ENCODE results near the gene HACD2.
"Not testable (repeated sequence)": the region's sequence is repeated elsewhere in the genome, so short reads cannot be mapped to it uniquely, and the experiment has no call there.

HACD2 gene

DNA sequence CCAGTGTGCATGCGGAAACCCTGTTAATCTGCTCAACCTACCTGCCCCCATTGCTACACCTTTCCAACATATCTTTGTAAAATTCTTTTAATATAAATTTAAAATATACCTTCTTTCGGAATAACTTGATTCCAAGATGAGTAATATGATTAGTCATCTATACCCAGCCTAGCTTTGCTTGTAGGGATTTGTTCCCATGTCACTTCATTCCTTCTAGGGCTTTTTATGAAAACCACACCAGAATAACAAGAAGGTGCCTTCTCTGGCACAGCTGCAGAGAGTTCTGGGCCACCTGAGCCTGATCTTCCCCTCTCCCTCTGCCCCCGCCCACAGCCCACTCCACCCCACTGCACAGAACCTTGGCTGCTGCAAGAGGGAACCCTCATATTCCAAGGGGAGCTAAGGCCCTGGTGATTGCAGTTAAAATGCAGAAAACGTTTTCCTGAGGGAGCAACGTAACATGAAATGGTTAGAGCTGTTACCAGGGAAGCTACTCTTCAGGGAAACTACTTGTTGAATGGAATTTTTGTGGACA, 38.6 kb upstream of the HACD2 start:
- H3K4me3 ChIP-seq (ENCODE audit: low read depth, low read length), result no peak overlapping the region
- H3K36me3 ChIP-seq (ENCODE audit: control insufficient read depth, insufficient read depth, low read length), result no peaks in the 10 kb centered on the region
- no peak overlapping the region for H3K27ac ChIP-seq (ENCODE audit: low read depth, low read length)
- H3K9ac ChIP-seq (ENCODE audit: low read depth, low read length), result no peak overlapping the region
- 0 out of 2 replicates have a peak, but pooled peaks cover 8% of the 10 kb centered on the region for H3K4me1 ChIP-seq (ENCODE audit: control insufficient read depth, insufficient read depth, low read length)
- H3K27me3 ChIP-seq (ENCODE audit: control insufficient read depth, insufficient read depth, low read length), result no peaks in the 10 kb centered on the region
- H3K9me3 ChIP-seq (ENCODE audit: control insufficient read depth, insufficient read depth, low read length), result no peaks in the 10 kb centered on the region

DNA sequence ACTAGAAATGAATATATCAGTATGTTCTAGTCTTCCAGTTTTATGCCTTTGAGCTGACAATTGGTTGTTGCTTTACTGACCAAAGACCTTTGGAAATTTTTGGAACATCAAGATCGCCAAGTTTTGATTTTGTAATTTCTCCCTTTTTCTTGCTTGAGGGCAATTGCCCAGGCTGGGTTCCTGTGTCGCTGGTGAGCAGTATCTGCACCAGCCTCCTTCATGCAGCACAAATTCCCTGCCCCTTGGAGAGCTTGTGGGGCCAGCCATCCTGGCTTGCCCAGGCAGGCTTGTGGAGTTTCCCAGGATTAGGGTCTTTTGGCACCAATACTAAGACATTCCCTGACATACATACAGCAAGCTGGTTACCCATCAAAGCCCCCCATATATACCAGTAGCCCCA, 37.9 kb upstream of the HACD2 start:
- no peaks in the 10 kb centered on the region for H3K9me3 ChIP-seq (ENCODE audit: control insufficient read depth, insufficient read depth, low read length)
- no peaks in the 10 kb centered on the region for H3K27me3 ChIP-seq (ENCODE audit: control insufficient read depth, insufficient read depth, low read length)
- no peak overlapping the region for H3K9ac ChIP-seq (ENCODE audit: low read depth, low read length)
- no peaks in the 10 kb centered on the region for H3K36me3 ChIP-seq (ENCODE audit: control insufficient read depth, insufficient read depth, low read length)
- H3K4me1 ChIP-seq (ENCODE audit: control insufficient read depth, insufficient read depth, low read length), result 0 out of 2 replicates have a peak, but pooled peaks cover 8% of the 10 kb centered on the region
- H3K27ac ChIP-seq (ENCODE audit: low read depth, low read length), result no peak overlapping the region
- H3K4me3 ChIP-seq (ENCODE audit: low read depth, low read length), result no peak overlapping the region

GRCh38 chr3:123621850-123622189, 37.0 kb upstream of the HACD2 start:
- no peaks in the 10 kb centered on the region for H3K27me3 ChIP-seq (ENCODE audit: control insufficient read depth, insufficient read depth, low read length)
- H3K4me1 ChIP-seq (ENCODE audit: control insufficient read depth, insufficient read depth, low read length), result 0 out of 2 replicates have a peak, but pooled peaks cover 8% of the 10 kb centered on the region
- no peaks in the 10 kb centered on the region for H3K9me3 ChIP-seq (ENCODE audit: control insufficient read depth, insufficient read depth, low read length)
- no peaks in the 10 kb centered on the region for H3K36me3 ChIP-seq (ENCODE audit: control insufficient read depth, insufficient read depth, low read length)
- H3K9ac ChIP-seq (ENCODE audit: low read depth, low read length), result no peak overlapping the region
- H3K4me3 ChIP-seq (ENCODE audit: low read depth, low read length), result no peak overlapping the region
- H3K27ac ChIP-seq (ENCODE audit: low read depth, low read length), result no peak overlapping the region

DNA sequence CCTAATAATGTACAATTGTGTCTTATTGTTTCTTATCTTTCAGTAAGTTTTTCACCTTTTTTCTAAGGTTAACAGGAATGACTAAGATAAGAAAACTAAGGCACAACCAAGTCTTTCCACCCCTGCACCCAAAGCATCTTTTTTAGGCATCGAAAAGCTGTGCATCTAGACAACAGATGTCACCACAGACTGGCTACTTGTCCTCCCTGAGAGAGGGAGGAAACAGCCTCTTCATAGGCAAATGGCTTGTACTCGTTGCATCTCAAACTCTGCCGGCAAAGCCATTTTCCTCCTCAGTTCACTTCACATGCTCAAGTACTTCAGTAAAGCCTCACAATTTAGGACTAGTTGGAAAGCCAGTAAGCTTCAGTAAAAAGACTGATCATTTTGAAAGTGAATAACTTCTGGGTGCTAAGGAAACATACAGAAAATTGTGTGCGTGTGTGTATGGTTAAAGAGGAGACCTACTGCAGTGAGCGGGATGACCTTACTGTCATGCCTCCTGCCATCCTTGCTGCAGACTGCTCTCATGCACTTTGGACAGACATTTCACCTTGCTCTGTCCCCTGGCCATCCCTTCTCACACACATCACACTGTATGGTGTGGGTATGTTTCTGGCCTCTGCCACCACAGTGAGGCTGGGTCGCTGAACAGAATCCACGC, 36.5 kb upstream of the HACD2 start:
- no peak overlapping the region for H3K27ac ChIP-seq (ENCODE audit: low read depth, low read length)
- H3K36me3 ChIP-seq (ENCODE audit: control insufficient read depth, insufficient read depth, low read length), result no peaks in the 10 kb centered on the region
- no peak overlapping the region for H3K4me3 ChIP-seq (ENCODE audit: low read depth, low read length)
- no peaks in the 10 kb centered on the region for H3K27me3 ChIP-seq (ENCODE audit: control insufficient read depth, insufficient read depth, low read length)
- no peaks in the 10 kb centered on the region for H3K9me3 ChIP-seq (ENCODE audit: control insufficient read depth, insufficient read depth, low read length)
- H3K9ac ChIP-seq (ENCODE audit: low read depth, low read length), result no peak overlapping the region
- 0 out of 2 replicates have a peak, but pooled peaks cover 8% of the 10 kb centered on the region for H3K4me1 ChIP-seq (ENCODE audit: control insufficient read depth, insufficient read depth, low read length)

DNA sequence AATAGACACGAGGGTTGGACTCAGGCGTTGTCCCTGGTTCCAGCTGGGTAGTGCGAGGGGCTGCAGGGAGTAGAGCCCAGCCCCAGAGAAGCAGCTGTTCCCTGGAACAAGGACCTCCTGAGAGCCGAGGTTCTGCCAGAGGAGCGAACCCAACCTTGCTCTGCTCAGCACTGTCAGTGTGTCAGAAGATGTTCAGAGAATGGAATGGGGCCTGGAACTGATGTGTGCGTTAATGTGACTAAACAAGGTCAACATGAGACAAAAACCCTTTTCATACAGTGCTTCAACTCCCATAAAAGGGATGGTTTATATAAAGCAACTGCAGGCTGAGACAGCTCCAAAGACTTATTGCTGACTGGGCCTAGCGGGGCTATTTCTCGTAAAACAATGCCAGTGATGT, 35.5 kb upstream of the HACD2 start:
- no peaks in the 10 kb centered on the region for H3K9me3 ChIP-seq (ENCODE audit: control insufficient read depth, insufficient read depth, low read length)
- H3K27me3 ChIP-seq (ENCODE audit: control insufficient read depth, insufficient read depth, low read length), result no peaks in the 10 kb centered on the region
- H3K4me3 ChIP-seq (ENCODE audit: low read depth, low read length), result no peak overlapping the region
- H3K4me1 ChIP-seq (ENCODE audit: control insufficient read depth, insufficient read depth, low read length), result 0 out of 2 replicates have a peak, but pooled peaks cover 8% of the 10 kb centered on the region
- no peaks in the 10 kb centered on the region for H3K36me3 ChIP-seq (ENCODE audit: control insufficient read depth, insufficient read depth, low read length)
- no peak overlapping the region for H3K27ac ChIP-seq (ENCODE audit: low read depth, low read length)
- H3K9ac ChIP-seq (ENCODE audit: low read depth, low read length), result no peak overlapping the region

GRCh38 chr3:123618768-123619484, 34.1 kb upstream of the HACD2 start:
- Histone ChIP-seq H3K36me3 (ENCODE audit: control insufficient read depth, insufficient read depth, low read length) (no peaks in the 10 kb centered on the region), H3K4me1 (ENCODE audit: control insufficient read depth, insufficient read depth, low read length) (0 out of 2 replicates have a peak, but pooled peaks cover 8% of the 10 kb centered on the region)

DNA sequence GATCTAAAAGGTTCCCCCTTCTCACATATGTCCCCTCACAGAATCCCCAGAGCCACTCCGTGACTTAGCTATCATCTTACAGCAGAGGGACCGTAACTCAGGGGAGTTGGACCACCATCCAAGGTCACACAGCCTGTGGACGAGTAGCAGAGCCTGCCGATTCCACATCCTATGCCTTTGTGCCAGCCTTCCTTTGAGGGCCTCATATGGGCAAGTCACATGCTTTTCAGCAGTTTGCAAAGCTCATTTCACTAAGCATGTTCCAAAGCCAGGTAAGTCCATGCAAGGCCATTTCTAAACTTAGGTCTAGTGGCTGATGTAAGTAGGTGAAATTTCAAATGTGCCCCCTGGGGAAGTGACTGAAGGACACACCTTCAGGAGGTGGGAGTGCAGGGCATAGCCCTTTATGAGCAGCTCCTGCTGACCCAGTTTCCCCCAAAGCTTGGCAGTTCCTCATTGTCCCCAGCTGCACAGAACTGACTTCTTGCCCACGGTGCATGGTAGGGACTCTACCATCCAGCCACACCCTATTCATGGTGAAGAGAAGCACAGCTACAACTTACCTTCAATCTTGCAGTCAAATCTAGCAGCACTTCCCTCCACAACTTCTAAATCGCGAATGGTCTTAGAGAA, 33.3 kb upstream of the HACD2 start:
- Histone ChIP-seq H3K9me3 (ENCODE audit: control insufficient read depth, insufficient read depth, low read length) (no peaks in the 10 kb centered on the region), H3K4me3 (ENCODE audit: low read depth, low read length) (no peak overlapping the region), H3K27me3 (ENCODE audit: control insufficient read depth, insufficient read depth, low read length) (no peaks in the 10 kb centered on the region), H3K4me1 (ENCODE audit: control insufficient read depth, insufficient read depth, low read length) (0 out of 2 replicates have a peak, but pooled peaks cover 8% of the 10 kb centered on the region), H3K9ac (ENCODE audit: low read depth, low read length) (no peak overlapping the region), H3K27ac (ENCODE audit: low read depth, low read length) (no peak overlapping the region), H3K36me3 (ENCODE audit: control insufficient read depth, insufficient read depth, low read length) (no peaks in the 10 kb centered on the region)

More at GRCh38 chr3:123618768-123619484, 34.1 kb upstream of the HACD2 start:
- H3K9me3 ChIP-seq (ENCODE audit: control insufficient read depth, insufficient read depth, low read length), result no peaks in the 10 kb centered on the region
- H3K4me3 ChIP-seq (ENCODE audit: low read depth, low read length), result no peak overlapping the region
- H3K9ac ChIP-seq (ENCODE audit: low read depth, low read length), result no peak overlapping the region
- H3K27ac ChIP-seq (ENCODE audit: low read depth, low read length), result no peak overlapping the region
- H3K27me3 ChIP-seq (ENCODE audit: control insufficient read depth, insufficient read depth, low read length), result no peaks in the 10 kb centered on the region

- Histone ChIP-seq H3K27me3 (ENCODE audit: control insufficient read depth, insufficient read depth, low read length) (no peaks in the 10 kb centered on the region), H3K4me1 (ENCODE audit: control insufficient read depth, insufficient read depth, low read length) (0 out of 2 replicates have a peak, but pooled peaks cover 7% of the 10 kb centered on the region), H3K9ac (ENCODE audit: low read depth, low read length) (no peak overlapping the region), H3K9me3 (ENCODE audit: control insufficient read depth, insufficient read depth, low read length) (no peaks in the 10 kb centered on the region), H3K4me3 (ENCODE audit: low read depth, low read length) (no peak overlapping the region), H3K36me3 (ENCODE audit: control insufficient read depth, insufficient read depth, low read length) (no peaks in the 10 kb centered on the region), H3K27ac (ENCODE audit: low read depth, low read length) (no peak overlapping the region)
Observed at GRCh38 chr3:123616593-123616992, 31.7 kb upstream of the HACD2 start.

DNA sequence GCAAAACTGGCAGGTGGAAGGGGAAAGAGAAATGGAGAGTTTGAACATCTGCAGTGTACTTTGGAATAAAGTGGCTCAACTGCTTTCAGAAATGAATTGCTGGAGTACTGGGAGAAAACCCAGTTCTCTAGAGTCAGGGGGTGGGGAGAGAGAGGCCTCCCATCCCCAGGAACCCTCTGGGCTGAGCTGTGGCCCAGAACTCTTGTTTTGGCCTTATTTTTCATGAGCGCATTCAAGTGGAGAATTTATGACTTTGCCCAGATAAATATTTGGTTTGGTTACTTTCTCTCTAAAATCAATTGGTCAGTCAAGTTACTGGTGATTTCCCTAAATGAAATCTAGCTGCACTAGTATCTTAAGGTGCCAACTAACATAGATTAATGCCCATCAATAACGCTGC, 28.7 kb upstream of the HACD2 start:
- Histone ChIP-seq H3K4me1 (ENCODE audit: control insufficient read depth, insufficient read depth, low read length) (no peaks in the 10 kb centered on the region), H3K36me3 (ENCODE audit: control insufficient read depth, insufficient read depth, low read length) (no peaks in the 10 kb centered on the region), H3K27ac (ENCODE audit: low read depth, low read length) (no peak overlapping the region)

GRCh38 chr3:123611674-123612073, 26.8 kb upstream of the HACD2 start:
- H3K4me1 ChIP-seq (ENCODE audit: control insufficient read depth, insufficient read depth, low read length); H3K9ac ChIP-seq (ENCODE audit: low read depth, low read length); H3K27ac ChIP-seq (ENCODE audit: low read depth, low read length); H3K4me3 ChIP-seq (ENCODE audit: low read depth, low read length); H3K27me3 ChIP-seq (ENCODE audit: control insufficient read depth, insufficient read depth, low read length); H3K9me3 ChIP-seq (ENCODE audit: control insufficient read depth, insufficient read depth, low read length); H3K36me3 ChIP-seq (ENCODE audit: control insufficient read depth, insufficient read depth, low read length): not testable (repeated sequence)

More for the DNA sequence above, 28.7 kb upstream of the HACD2 start:
- Histone ChIP-seq H3K27me3 (ENCODE audit: control insufficient read depth, insufficient read depth, low read length) (no peaks in the 10 kb centered on the region), H3K9ac (ENCODE audit: low read depth, low read length) (no peak overlapping the region), H3K9me3 (ENCODE audit: control insufficient read depth, insufficient read depth, low read length) (no peaks in the 10 kb centered on the region), H3K4me3 (ENCODE audit: low read depth, low read length) (no peak overlapping the region)

DNA sequence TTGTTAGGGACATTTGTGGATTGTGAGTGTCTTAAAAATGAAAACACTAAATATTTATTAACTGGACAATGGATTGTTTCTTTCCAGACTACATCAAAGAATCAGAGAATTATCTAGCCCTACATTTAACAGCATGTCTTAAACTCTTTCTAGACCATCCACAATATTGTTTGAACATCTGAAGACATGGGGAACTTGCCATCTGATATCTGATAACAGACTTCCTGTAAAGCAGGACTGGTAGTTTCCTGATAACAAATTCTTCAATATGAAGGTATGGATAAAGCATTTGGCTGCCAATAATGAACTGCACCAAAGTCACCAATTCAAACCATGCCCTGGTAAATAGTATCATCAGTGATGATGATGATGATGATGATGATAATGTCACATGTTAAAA, 26.2 kb upstream of the HACD2 start:
- H3K4me1 ChIP-seq (ENCODE audit: control insufficient read depth, insufficient read depth, low read length), result no peaks in the 10 kb centered on the region
- H3K9ac ChIP-seq (ENCODE audit: low read depth, low read length), result no peak overlapping the region
- no peaks in the 10 kb centered on the region for H3K36me3 ChIP-seq (ENCODE audit: control insufficient read depth, insufficient read depth, low read length)
- H3K9me3 ChIP-seq (ENCODE audit: control insufficient read depth, insufficient read depth, low read length), result no peaks in the 10 kb centered on the region
- no peaks in the 10 kb centered on the region for H3K27me3 ChIP-seq (ENCODE audit: control insufficient read depth, insufficient read depth, low read length)
- no peak overlapping the region for H3K27ac ChIP-seq (ENCODE audit: low read depth, low read length)
- no peak overlapping the region for H3K4me3 ChIP-seq (ENCODE audit: low read depth, low read length)

All from HUES48 (cell line).